Mammary epithelial cell (primary cell): ENCODE data around the gene ARHGAP11A.

Experiments
- EZH2 ChIP-seq: IDR thresholded peaks from 2 replicates; pipeline ENCODE4 v1.6.1; 2012; ENCODE audit warnings: low read length, inconsistent platforms, borderline replicate concordance
- TF ChIP-seq, protein P1 (sequence below), 2 donors: IDR thresholded peaks in 1 of 2; conservative IDR thresholded peaks in 1 of 2; 2 replicates each; pipeline ENCODE4 v1.5.1; 2011 to 2012; ENCODE audit warnings: inconsistent platforms in 2 of 2, low read length in 2 of 2, mild to moderate bottlenecking in 2 of 2, control low read depth in 1 of 2, low read depth in 1 of 2; ENCODE audit not compliant: insufficient read depth in 1 of 2; ENCODE audit errors: extremely low read depth in 1 of 2

DNA sequence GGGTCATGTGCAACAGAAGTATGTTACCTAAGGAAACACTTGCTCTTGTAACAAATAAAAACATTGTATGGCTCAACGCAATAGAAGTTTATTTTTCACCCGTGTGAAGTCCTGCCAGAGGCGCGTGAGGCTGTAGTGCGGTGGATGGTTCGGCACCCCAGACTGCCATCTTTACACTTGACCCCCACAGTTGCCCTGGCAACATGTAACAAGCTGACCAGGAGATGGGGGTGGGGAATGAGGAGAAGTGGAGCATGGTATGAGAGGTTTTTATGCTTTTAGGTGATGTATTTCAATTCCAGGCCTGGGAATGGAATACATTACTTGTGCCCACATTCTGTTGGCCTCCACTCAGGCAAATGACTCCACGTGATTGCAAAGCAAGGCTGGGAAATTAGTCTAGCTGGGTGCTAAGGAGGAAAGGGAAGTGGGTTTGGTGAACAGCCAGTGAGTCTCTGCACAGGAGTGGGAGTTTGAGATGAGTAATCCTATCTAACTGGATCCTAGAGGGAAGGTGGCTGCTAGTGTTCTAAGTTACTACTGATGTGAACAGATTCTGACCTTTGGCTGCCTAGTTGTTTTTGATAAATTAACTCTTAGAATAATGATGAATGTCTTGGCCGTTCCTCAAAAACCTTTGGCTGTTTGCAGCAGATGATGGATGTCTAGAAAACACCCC lies 68.7 kb downstream of the ARHGAP11A start:
- TF ChIP-seq, protein P1, sequence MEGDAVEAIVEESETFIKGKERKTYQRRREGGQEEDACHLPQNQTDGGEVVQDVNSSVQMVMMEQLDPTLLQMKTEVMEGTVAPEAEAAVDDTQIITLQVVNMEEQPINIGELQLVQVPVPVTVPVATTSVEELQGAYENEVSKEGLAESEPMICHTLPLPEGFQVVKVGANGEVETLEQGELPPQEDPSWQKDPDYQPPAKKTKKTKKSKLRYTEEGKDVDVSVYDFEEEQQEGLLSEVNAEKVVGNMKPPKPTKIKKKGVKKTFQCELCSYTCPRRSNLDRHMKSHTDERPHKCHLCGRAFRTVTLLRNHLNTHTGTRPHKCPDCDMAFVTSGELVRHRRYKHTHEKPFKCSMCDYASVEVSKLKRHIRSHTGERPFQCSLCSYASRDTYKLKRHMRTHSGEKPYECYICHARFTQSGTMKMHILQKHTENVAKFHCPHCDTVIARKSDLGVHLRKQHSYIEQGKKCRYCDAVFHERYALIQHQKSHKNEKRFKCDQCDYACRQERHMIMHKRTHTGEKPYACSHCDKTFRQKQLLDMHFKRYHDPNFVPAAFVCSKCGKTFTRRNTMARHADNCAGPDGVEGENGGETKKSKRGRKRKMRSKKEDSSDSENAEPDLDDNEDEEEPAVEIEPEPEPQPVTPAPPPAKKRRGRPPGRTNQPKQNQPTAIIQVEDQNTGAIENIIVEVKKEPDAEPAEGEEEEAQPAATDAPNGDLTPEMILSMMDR (conservative IDR thresholded peaks at IDR 0.05 in 1 of 2, IDR thresholded peaks at IDR 0.05 in 1 of 2; ENCODE audit: extremely low read depth in 1 of 2, insufficient read depth in 1 of 2, low read depth in 1 of 2, low read length in 2 of 2): no peak
- TF ChIP-seq EZH2: no peak
